Measurements from ENCODE around the gene TMEM163. TPM values are rescaled to one million over a fixed set of nuclear protein-coding genes. Genes with fewer than 3 reads are reported as not detected.
A peak's percentile ranks its signal among the peaks of the same experiment; 100 is the strongest.

TMEM163 gene
- total RNA-seq, 6 experiments from 2014 or later, result 0.06 to 0.20 (median 0.07) TPM; not detected in 3

- TF ChIP-seq CTCF (IDR thresholded peaks at IDR 0.05), result no peak
- DNase-seq (no peak), ATAC-seq (no peak)
- Histone ChIP-seq H3K4me3 (no peak overlapping the region), H3K4me1 (no peaks in the 10 kb centered on the region), H3K27ac (no peak overlapping the region), H3K27me3 (peaks cover 0 to 5% of the 10 kb centered on the region in 2 donors), H3K36me3 (no peaks in the 10 kb centered on the region), H3K9me3 (no peaks in the 10 kb centered on the region)
- intact Hi-C loops (cut with DNase I), result no loop called here
- WGBS (ENCODE audit: insufficient coverage, low coverage, low lambda C conversion rate, missing lambda C conversion rate), result 38% methylated on average over 1 of the region's 4 CpGs
Measured at GRCh38 chr2:134491022-134491421, 227.8 kb downstream of the TMEM163 start.

DNA sequence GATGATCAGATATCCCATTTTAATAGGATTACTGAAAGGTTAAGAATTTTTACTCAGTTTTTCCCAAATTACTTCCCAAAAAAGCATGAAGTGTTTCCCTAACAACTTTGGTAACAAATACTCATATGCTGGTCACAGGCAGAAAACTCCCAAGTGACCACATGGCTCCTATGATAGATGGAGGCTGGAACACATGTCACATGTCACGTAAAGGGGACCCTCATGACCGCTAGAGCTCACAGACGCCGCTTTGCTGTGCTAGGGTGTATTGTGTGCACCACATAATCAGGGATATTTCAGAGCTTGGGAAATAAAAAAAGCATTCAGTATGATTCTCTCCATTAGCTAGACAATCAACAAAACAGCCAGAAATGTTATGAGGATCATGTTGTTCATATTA lies 228.2 kb downstream of the TMEM163 start:
- H3K9me3 ChIP-seq, result no peaks in the 10 kb centered on the region
- intact Hi-C loops (cut with DNase I), result no loop called here
- no peak overlapping the region for H3K27ac ChIP-seq
- WGBS (ENCODE audit: insufficient coverage, low coverage, low lambda C conversion rate, missing lambda C conversion rate), result 61% methylated on average over 4 of the region's 4 CpGs
- TF ChIP-seq CTCF (IDR thresholded peaks at IDR 0.05) (no peak), POLR2A (IDR thresholded peaks at IDR 0.05) (no peak)
- peaks cover 0 to 5% of the 10 kb centered on the region in 2 donors for H3K27me3 ChIP-seq
- no peaks in the 10 kb centered on the region for H3K36me3 ChIP-seq
- ATAC-seq, result no peak
- H3K4me1 ChIP-seq, result no peaks in the 10 kb centered on the region
- H3K4me3 ChIP-seq, result no peak overlapping the region
- DNase-seq, result no peak

DNA sequence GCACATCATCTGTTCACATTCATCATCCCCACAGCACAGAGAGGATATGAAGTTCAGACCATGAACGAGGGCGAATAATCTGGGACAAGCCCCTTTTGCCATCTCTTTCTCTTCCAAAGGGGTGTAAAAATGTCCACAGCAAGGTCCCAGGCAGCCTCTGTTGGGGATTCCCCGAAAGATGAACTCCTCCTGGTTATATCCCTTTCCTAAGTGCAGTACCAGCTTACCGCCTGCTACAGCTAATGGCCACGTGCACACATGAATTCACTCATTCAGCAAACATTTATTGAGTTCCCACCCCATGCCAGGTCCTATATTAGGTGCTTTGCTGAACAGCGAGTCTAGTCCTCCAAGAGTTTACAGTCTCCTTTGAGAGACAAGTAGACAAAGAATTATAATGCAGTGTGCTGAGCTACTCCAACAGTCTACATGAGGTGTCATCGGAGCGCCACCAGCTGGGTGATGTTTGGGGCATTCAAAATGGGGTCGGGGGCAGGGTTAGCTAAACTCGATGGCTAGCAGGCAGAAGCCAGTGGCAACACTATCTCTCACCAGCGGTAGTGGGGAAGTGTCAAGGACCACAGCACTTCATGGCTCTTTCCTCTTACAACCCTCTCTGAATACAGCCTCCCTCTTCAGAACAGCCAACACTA lies 228.9 kb downstream of the TMEM163 start:
- Histone ChIP-seq H3K4me1 (no peaks in the 10 kb centered on the region), H3K36me3 (no peaks in the 10 kb centered on the region), H3K27me3 (peaks cover 0 to 5% of the 10 kb centered on the region in 2 donors), H3K27ac (no peak overlapping the region), H3K4me3 (no peak overlapping the region), H3K9me3 (no peaks in the 10 kb centered on the region)
- intact Hi-C loops (cut with DNase I), result no loop called here
- WGBS (ENCODE audit: insufficient coverage, low coverage, low lambda C conversion rate, missing lambda C conversion rate), result 67% methylated on average over 9 of the region's 11 CpGs
- ATAC-seq (no peak), DNase-seq (peak in 1 of 3 donors; percentile 2)
- TF ChIP-seq POLR2A (IDR thresholded peaks at IDR 0.05), result no peak
- no peak for TF ChIP-seq CTCF (IDR thresholded peaks at IDR 0.05)

DNA sequence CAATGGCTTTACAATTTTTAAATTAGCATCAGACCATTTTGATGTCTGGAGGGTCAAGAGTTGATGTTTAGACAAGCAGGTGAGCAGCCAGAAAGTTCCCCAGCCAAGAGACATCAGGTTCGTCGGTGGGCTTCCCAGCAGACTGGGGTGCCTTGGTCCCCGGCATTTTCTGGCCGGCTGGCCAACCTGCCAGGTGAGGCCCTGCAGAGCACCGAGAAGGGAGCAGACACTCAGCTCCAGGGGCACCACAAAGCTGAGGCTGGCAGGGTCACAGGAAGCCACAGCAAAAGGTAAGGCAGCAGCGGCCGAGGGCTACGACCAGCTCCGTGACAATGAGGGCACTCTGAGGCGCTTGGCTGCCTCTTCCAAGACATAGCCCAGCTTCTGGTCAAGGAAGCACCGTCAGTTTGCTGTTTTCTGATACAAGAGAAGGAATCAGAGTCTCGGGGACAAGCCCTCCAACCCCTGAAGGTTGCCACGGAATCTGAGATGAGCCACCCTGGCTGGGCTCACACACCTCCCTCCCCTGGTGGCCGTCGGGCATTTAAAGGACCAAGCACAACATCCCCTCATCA lies 235.9 kb downstream of the TMEM163 start:
- H3K27ac ChIP-seq, result no peak overlapping the region
- intact Hi-C loops (cut with DNase I), result no loop called here
- no peaks in the 10 kb centered on the region for H3K27me3 ChIP-seq
- TF ChIP-seq POLR2A (IDR thresholded peaks at IDR 0.05) (no peak), CTCF (IDR thresholded peaks at IDR 0.05) (no peak)
- DNase-seq (peak in 1 of 3 donors; percentile 22), ATAC-seq (no peak)
- WGBS (ENCODE audit: insufficient coverage, low coverage, low lambda C conversion rate, missing lambda C conversion rate), result 70% methylated on average over 5 of the region's 15 CpGs
- no peaks in the 10 kb centered on the region for H3K36me3 ChIP-seq
- no peaks in the 10 kb centered on the region for H3K4me1 ChIP-seq
- no peak overlapping the region for H3K4me3 ChIP-seq
- no peaks in the 10 kb centered on the region for H3K9me3 ChIP-seq
